HepG2 (cell line): ENCODE results near the gene PPP3R1. TPM values are rescaled to one million over a fixed set of nuclear protein-coding genes. Genes with fewer than 3 reads are reported as not detected.

Experiments used
- ARID5B ChIP-seq: IDR thresholded peaks from 2 replicates; pipeline ENCODE4 v1.4.0; 2020; ENCODE audit warnings: mild to moderate bottlenecking, missing genetic modification reagents
- CENPBD1 ChIP-seq: sonication (generic); formaldehyde crosslinking; IDR thresholded peaks from 2 replicates; pipeline ENCODE4 v1.8.0; 2022; ENCODE audit warnings: missing genetic modification reagents, low read depth, mild to moderate bottlenecking, borderline replicate concordance
- DPF2 ChIP-seq: sonication (generic); formaldehyde crosslinking; IDR thresholded peaks from 2 replicates; pipeline ENCODE4 v1.4.0; 2020; ENCODE audit warnings: mild to moderate bottlenecking, low read depth, missing genetic modification reagents, borderline replicate concordance
- HNF1A ChIP-seq, 2 experiments: sonication (generic) in 1 of 2; formaldehyde crosslinking in 1 of 2; IDR thresholded peaks; 2 replicates each; pipeline versions ENCODE4 v1.4.0 to v1.6.1; 2016 to 2020; ENCODE audit warnings: borderline replicate concordance in 1 of 2, low read depth in 1 of 2, mild to moderate bottlenecking in 1 of 2, missing genetic modification reagents in 1 of 2
- HOXA5 ChIP-seq: sonication (generic); formaldehyde crosslinking; IDR thresholded peaks from 2 replicates; pipeline ENCODE4 v1.4.0; 2020; ENCODE audit warnings: missing genetic modification reagents
- KAT8 ChIP-seq: IDR thresholded peaks from 2 replicates; pipeline ENCODE4 v1.6.1; 2016; ENCODE audit warnings: missing genetic modification reagents, missing compliant biosample characterization
- KMT2A ChIP-seq: sonication (generic); formaldehyde crosslinking; IDR thresholded peaks from 2 replicates; pipeline ENCODE4 v1.4.0; 2020; ENCODE audit warnings: missing genetic modification reagents
- NAIF1 ChIP-seq: sonication (generic); formaldehyde crosslinking; IDR thresholded peaks from 2 replicates; pipeline ENCODE4 v1.5.0; 2020; ENCODE audit warnings: mild to moderate bottlenecking, missing genetic modification reagents, borderline replicate concordance
- ZBED4 ChIP-seq: sonication (generic); formaldehyde crosslinking; IDR thresholded peaks from 2 replicates; pipeline ENCODE4 v1.4.0; 2020; ENCODE audit warnings: missing genetic modification reagents, borderline replicate concordance
- ZBTB37 ChIP-seq: sonication (generic); formaldehyde crosslinking; IDR thresholded peaks from 2 replicates; pipeline ENCODE4 v1.4.0; 2020; ENCODE audit warnings: mild to moderate bottlenecking, missing genetic modification reagents
- ZMYM2 ChIP-seq: sonication (generic); formaldehyde crosslinking; IDR thresholded peaks from 2 replicates; pipeline ENCODE4 v1.8.0; 2022; ENCODE audit warnings: mild to moderate bottlenecking, missing genetic modification reagents
- ZNF264 ChIP-seq: sonication (generic); formaldehyde crosslinking; IDR thresholded peaks from 2 replicates; pipeline ENCODE4 v1.4.0; 2020; ENCODE audit warnings: missing genetic modification reagents
- ZNF343 ChIP-seq: sonication (generic); formaldehyde crosslinking; IDR thresholded peaks from 2 replicates; pipeline ENCODE4 v1.4.0; 2020; ENCODE audit warnings: mild to moderate bottlenecking, missing genetic modification reagents
- ZNF580 ChIP-seq: IDR thresholded peaks from 2 replicates; pipeline ENCODE4 v1.6.1; 2016; ENCODE audit warnings: low read depth, borderline replicate concordance
- polyA plus RNA-seq, 8 experiments: library from polyadenylated mRNA; depleted of rRNA in 3 of 8; stranded (reverse) in 7 of 8; unstranded in 1 of 8; fragments of >200 nt; fragmentation: Illumina TruSeq in 4 of 8; extraction: Trizol in 4 of 8; gene quantifications; 2 replicates each; pipeline versions ENCODE4 v1.2.1 to v1.2.3, GENCODE V29; 2011 to 2016; ENCODE audit warnings: low read depth in 4 of 8, missing spikeins in 1 of 8, mixed read lengths in 1 of 8; ENCODE audit not compliant: insufficient read depth in 1 of 8
- total RNA-seq, 5 experiments: library from RNA; depleted of rRNA; stranded (reverse); fragments of >200 nt; fragmentation: Illumina TruSeq; extraction: Trizol; gene quantifications; 2 replicates each; pipeline ENCODE4 v1.2.3, GENCODE V29; 2016; ENCODE audit warnings: low read depth in 1 of 5

PPP3R1 gene
- total and polyA plus RNA-seq, 2 of the 13 experiments (the other 11 are each of a cell fraction or from before 2014, with no cell fraction given), result 11.6 to 25.7 TPM

GRCh38 chr2:68225119-68225632, 27.2 kb downstream of the PPP3R1 start (continued):
- TF ChIP-seq ARID5B (CRISPR knock-in tag) (0 out of 2 replicates have a peak, but pooled peaks have one; percentile 24), ZBTB37 (CRISPR knock-in tag) (no peak), ZNF264 (no peak), KAT8 (CRISPR knock-in tag) (peak; percentile 49; the same call in 1 of the 2 replicates), ZMYM2 (CRISPR knock-in tag) (no peak), HNF1A (IDR thresholded peaks at IDR 0.05; ENCODE audit: low read depth) (no peak), HNF1A (CRISPR knock-in tag; IDR thresholded peaks at IDR 0.05; ENCODE audit: borderline replicate concordance) (no peak), ZNF580 (CRISPR knock-in tag) (no peak), ZNF343 (no peak), ZBED4 (CRISPR knock-in tag) (no peak), HOXA5 (0 out of 2 replicates have a peak, but pooled peaks have one; percentile 35), KMT2A (CRISPR knock-in tag) (peak; percentile 76), CENPBD1 (no peak), NAIF1 (no peak; the same call in 1 of the 2 replicates), DPF2 (no peak; the same call in 1 of the 2 replicates)
